ENCODE measurements around the gene UCHL3. TPM values are rescaled to one million over a fixed set of nuclear protein-coding genes. Genes with fewer than 3 reads are reported as not detected.
A peak's percentile ranks its signal among the peaks of the same experiment; 100 is the strongest.
"Not testable (repeated sequence)": the region's sequence is repeated elsewhere in the genome, so short reads cannot be mapped to it uniquely, and the experiment has no call there.

UCHL3 gene
- polyA plus RNA-seq, 1 donor = 27.3 TPM

- not testable (repeated sequence) for H3K27ac ChIP-seq (ENCODE audit: low read length); H3K4me1 ChIP-seq (ENCODE audit: control insufficient read depth, insufficient read depth, low read length); DNase-seq; H3K36me3 ChIP-seq (ENCODE audit: control insufficient read depth, insufficient read depth, low read length); H3K27me3 ChIP-seq (ENCODE audit: control insufficient read depth, insufficient read depth, low read length); H3K4me3 ChIP-seq (ENCODE audit: low read length); H3K9me3 ChIP-seq (ENCODE audit: control insufficient read depth, low read depth, low read length)
- WGBS (ENCODE audit: insufficient coverage, low lambda C conversion rate) = no CpG with 5 or more reads among the region's 14 CpGs
Observed at GRCh38 chr13:75545386-75545785, 4.2 kb upstream of the UCHL3 start.

- Histone ChIP-seq H3K27ac (ENCODE audit: low read length) (no peak overlapping the region), H3K4me3 (ENCODE audit: low read length) (no peak overlapping the region), H3K4me1 (ENCODE audit: control insufficient read depth, insufficient read depth, low read length) (peaks cover 2% of the 10 kb centered on the region), H3K36me3 (ENCODE audit: control insufficient read depth, insufficient read depth, low read length) (no peaks in the 10 kb centered on the region), H3K9me3 (ENCODE audit: control insufficient read depth, low read depth, low read length) (no peaks in the 10 kb centered on the region), H3K27me3 (ENCODE audit: control insufficient read depth, insufficient read depth, low read length) (no peaks in the 10 kb centered on the region)
- DNase-seq = no peak
- WGBS (ENCODE audit: insufficient coverage, low lambda C conversion rate) = no CpG with 5 or more reads among the region's 3 CpGs
Observed at GRCh38 chr13:75547917-75548316, 1.7 kb upstream of the UCHL3 start.

GRCh38 chr13:75550159-75550567 lies 572 bp downstream of the UCHL3 start:
- peaks cover 13% of the 10 kb centered on the region for H3K36me3 ChIP-seq (ENCODE audit: control insufficient read depth, insufficient read depth, low read length)
- H3K27ac ChIP-seq (ENCODE audit: low read length) = peak overlapping the region; percentile 85
- WGBS (ENCODE audit: insufficient coverage, low lambda C conversion rate) = 10% methylated on average over 4 of the region's 10 CpGs
- no peaks in the 10 kb centered on the region for H3K9me3 ChIP-seq (ENCODE audit: control insufficient read depth, low read depth, low read length)
- no peaks in the 10 kb centered on the region for H3K27me3 ChIP-seq (ENCODE audit: control insufficient read depth, insufficient read depth, low read length)
- H3K4me1 ChIP-seq (ENCODE audit: control insufficient read depth, insufficient read depth, low read length) = peaks cover 2% of the 10 kb centered on the region
- peak overlapping the region; percentile 99 for H3K4me3 ChIP-seq (ENCODE audit: low read length)
- peak; percentile 40 to 71 for DNase-seq

GRCh38 chr13:75554464-75554863 lies 4.9 kb downstream of the UCHL3 start:
- WGBS (ENCODE audit: insufficient coverage, low lambda C conversion rate) = 86% methylated on average over 1 of the region's 1 CpG

GRCh38 chr13:75554981-75555380 lies 5.4 kb downstream of the UCHL3 start:
- Histone ChIP-seq H3K9me3 (ENCODE audit: control insufficient read depth, low read depth, low read length) (no peaks in the 10 kb centered on the region), H3K36me3 (ENCODE audit: control insufficient read depth, insufficient read depth, low read length) (peaks cover 15% of the 10 kb centered on the region), H3K27me3 (ENCODE audit: control insufficient read depth, insufficient read depth, low read length) (no peaks in the 10 kb centered on the region), H3K4me1 (ENCODE audit: control insufficient read depth, insufficient read depth, low read length) (peaks cover 2% of the 10 kb centered on the region), H3K27ac (ENCODE audit: low read length) (no peak overlapping the region), H3K4me3 (ENCODE audit: low read length) (no peak overlapping the region)
- WGBS (ENCODE audit: insufficient coverage, low lambda C conversion rate) = no CpG with 5 or more reads among the region's 3 CpGs
- no peak for DNase-seq

More at GRCh38 chr13:75554464-75554863, 4.9 kb downstream of the UCHL3 start:
- no peaks in the 10 kb centered on the region for H3K27me3 ChIP-seq (ENCODE audit: control insufficient read depth, insufficient read depth, low read length)
- H3K9me3 ChIP-seq (ENCODE audit: control insufficient read depth, low read depth, low read length) = no peaks in the 10 kb centered on the region
- no peak overlapping the region for H3K27ac ChIP-seq (ENCODE audit: low read length)
- DNase-seq = no peak
- H3K4me3 ChIP-seq (ENCODE audit: low read length) = no peak overlapping the region
- peaks cover 2% of the 10 kb centered on the region for H3K4me1 ChIP-seq (ENCODE audit: control insufficient read depth, insufficient read depth, low read length)
- H3K36me3 ChIP-seq (ENCODE audit: control insufficient read depth, insufficient read depth, low read length) = peaks cover 15% of the 10 kb centered on the region

- WGBS (ENCODE audit: insufficient coverage, low lambda C conversion rate) = 71% methylated on average over 1 of the region's 1 CpG
- no peaks in the 10 kb centered on the region for H3K27me3 ChIP-seq (ENCODE audit: control insufficient read depth, insufficient read depth, low read length)
- DNase-seq = peak in 1 of 2 donors; percentile 17
- no peak overlapping the region for H3K27ac ChIP-seq (ENCODE audit: low read length)
- H3K4me1 ChIP-seq (ENCODE audit: control insufficient read depth, insufficient read depth, low read length) = peaks cover 2% of the 10 kb centered on the region
- no peaks in the 10 kb centered on the region for H3K9me3 ChIP-seq (ENCODE audit: control insufficient read depth, low read depth, low read length)
- H3K4me3 ChIP-seq (ENCODE audit: low read length) = no peak overlapping the region
- peaks cover 17% of the 10 kb centered on the region for H3K36me3 ChIP-seq (ENCODE audit: control insufficient read depth, insufficient read depth, low read length)
Observed at GRCh38 chr13:75555836-75556235, 6.2 kb downstream of the UCHL3 start.

- Histone ChIP-seq H3K4me3 (ENCODE audit: low read length) (no peak overlapping the region), H3K27ac (ENCODE audit: low read length) (no peak overlapping the region), H3K27me3 (ENCODE audit: control insufficient read depth, insufficient read depth, low read length) (no peaks in the 10 kb centered on the region), H3K4me1 (ENCODE audit: control insufficient read depth, insufficient read depth, low read length) (no peaks in the 10 kb centered on the region), H3K9me3 (ENCODE audit: control insufficient read depth, low read depth, low read length) (no peaks in the 10 kb centered on the region), H3K36me3 (ENCODE audit: control insufficient read depth, insufficient read depth, low read length) (peaks cover 20% of the 10 kb centered on the region)
- no peak for DNase-seq
- no CpG with 5 or more reads among the region's 2 CpGs for WGBS (ENCODE audit: insufficient coverage, low lambda C conversion rate)
Observed at GRCh38 chr13:75556961-75557360, 7.4 kb downstream of the UCHL3 start.

GRCh38 chr13:75558145-75558840 lies 8.7 kb downstream of the UCHL3 start:
- Histone ChIP-seq H3K4me1 (ENCODE audit: control insufficient read depth, insufficient read depth, low read length) (no peaks in the 10 kb centered on the region), H3K9me3 (ENCODE audit: control insufficient read depth, low read depth, low read length) (no peaks in the 10 kb centered on the region), H3K4me3 (ENCODE audit: low read length) (no peak overlapping the region), H3K27ac (ENCODE audit: low read length) (no peak overlapping the region), H3K27me3 (ENCODE audit: control insufficient read depth, insufficient read depth, low read length) (no peaks in the 10 kb centered on the region), H3K36me3 (ENCODE audit: control insufficient read depth, insufficient read depth, low read length) (peaks cover 23% of the 10 kb centered on the region)
- DNase-seq = no peak
- 100% methylated on average over 1 of the region's 2 CpGs for WGBS (ENCODE audit: insufficient coverage, low lambda C conversion rate)

- H3K4me1 ChIP-seq (ENCODE audit: control insufficient read depth, insufficient read depth, low read length) = no peaks in the 10 kb centered on the region
- no peak overlapping the region for H3K4me3 ChIP-seq (ENCODE audit: low read length)
- DNase-seq = no peak
- H3K9me3 ChIP-seq (ENCODE audit: control insufficient read depth, low read depth, low read length) = no peaks in the 10 kb centered on the region
- H3K27me3 ChIP-seq (ENCODE audit: control insufficient read depth, insufficient read depth, low read length) = no peaks in the 10 kb centered on the region
- no peak overlapping the region for H3K27ac ChIP-seq (ENCODE audit: low read length)
- peaks cover 16% of the 10 kb centered on the region for H3K36me3 ChIP-seq (ENCODE audit: control insufficient read depth, insufficient read depth, low read length)
Observed at GRCh38 chr13:75566658-75567057, 17.1 kb downstream of the UCHL3 start.

GRCh38 chr13:75569576-75569975 lies 20.0 kb downstream of the UCHL3 start:
- Histone ChIP-seq H3K36me3 (ENCODE audit: control insufficient read depth, insufficient read depth, low read length) (peaks cover 20% of the 10 kb centered on the region), H3K4me3 (ENCODE audit: low read length) (no peak overlapping the region), H3K9me3 (ENCODE audit: control insufficient read depth, low read depth, low read length) (no peaks in the 10 kb centered on the region), H3K27ac (ENCODE audit: low read length) (no peak overlapping the region), H3K27me3 (ENCODE audit: control insufficient read depth, insufficient read depth, low read length) (no peaks in the 10 kb centered on the region), H3K4me1 (ENCODE audit: control insufficient read depth, insufficient read depth, low read length) (no peaks in the 10 kb centered on the region)
- no CpG with 5 or more reads among the region's 1 CpG for WGBS (ENCODE audit: insufficient coverage, low lambda C conversion rate)
- DNase-seq = no peak

GRCh38 chr13:75579529-75579928 lies 29.9 kb downstream of the UCHL3 start:
- Histone ChIP-seq H3K4me1 (ENCODE audit: control insufficient read depth, insufficient read depth, low read length) (no peaks in the 10 kb centered on the region), H3K27me3 (ENCODE audit: control insufficient read depth, insufficient read depth, low read length) (no peaks in the 10 kb centered on the region), H3K36me3 (ENCODE audit: control insufficient read depth, insufficient read depth, low read length) (peaks cover 13% of the 10 kb centered on the region), H3K27ac (ENCODE audit: low read length) (no peak overlapping the region), H3K9me3 (ENCODE audit: control insufficient read depth, low read depth, low read length) (no peaks in the 10 kb centered on the region), H3K4me3 (ENCODE audit: low read length) (no peak overlapping the region)
- WGBS (ENCODE audit: insufficient coverage, low lambda C conversion rate) = 100% methylated on average over 3 of the region's 3 CpGs
- no peak for DNase-seq

All from large intestine (tissue), 3 donors.